GM23248 (cell line): ENCODE results near the gene GJB4.
A peak's percentile ranks its signal among the peaks of the same experiment; 100 is the strongest.

Experiments
- EZH2 ChIP-seq: fragments of 200-600 bp; sonication (generic); IDR thresholded peaks from 2 replicates; pipeline ENCODE4 v1.6.1; 2018; ENCODE audit warnings: antibody characterized with exemption, mild to moderate bottlenecking; ENCODE audit not compliant: insufficient read depth, poor library complexity, severe bottlenecking
- EZH2phosphoT487 ChIP-seq: fragments of 200-600 bp; sonication (generic); IDR thresholded peaks from 2 replicates; pipeline ENCODE4 v1.6.1; 2018; ENCODE audit warnings: antibody characterized with exemption, moderate library complexity, mild to moderate bottlenecking, low read depth; ENCODE audit not compliant: insufficient read depth

- TF ChIP-seq EZH2 (peak; percentile 4), EZH2phosphoT487 (no peak)
Measured at GRCh38 chr1:34792424-34792823, 32.9 kb downstream of the GJB4 start.
